Vagina (tissue), 2 donors: Measurements from ENCODE around the gene ST6GAL1.
"Not testable (repeated sequence)": the region's sequence is repeated elsewhere in the genome, so short reads cannot be mapped to it uniquely, and the experiment has no call there.

Source experiments
- POLR2A ChIP-seq, 2 donors: fragments of 450-650 bp; IDR thresholded peaks; one replicate each; pipeline ENCODE4 v1.6.1; 2017; ENCODE audit warnings: antibody characterized with exemption in 2 of 2, mild to moderate bottlenecking in 2 of 2, moderate library complexity in 2 of 2
- TF ChIP-seq, protein P1 (sequence below), 3 experiments: fragments of 450-650 bp in 2 of 3; fragments of 200-600 bp in 1 of 3; sonication (generic) in 1 of 3; IDR thresholded peaks; one replicate each; pipeline ENCODE4 v1.5.1; 2017 to 2019; ENCODE audit warnings: antibody characterized with exemption in 3 of 3, mild to moderate bottlenecking in 2 of 3, moderate library complexity in 2 of 3

DNA sequence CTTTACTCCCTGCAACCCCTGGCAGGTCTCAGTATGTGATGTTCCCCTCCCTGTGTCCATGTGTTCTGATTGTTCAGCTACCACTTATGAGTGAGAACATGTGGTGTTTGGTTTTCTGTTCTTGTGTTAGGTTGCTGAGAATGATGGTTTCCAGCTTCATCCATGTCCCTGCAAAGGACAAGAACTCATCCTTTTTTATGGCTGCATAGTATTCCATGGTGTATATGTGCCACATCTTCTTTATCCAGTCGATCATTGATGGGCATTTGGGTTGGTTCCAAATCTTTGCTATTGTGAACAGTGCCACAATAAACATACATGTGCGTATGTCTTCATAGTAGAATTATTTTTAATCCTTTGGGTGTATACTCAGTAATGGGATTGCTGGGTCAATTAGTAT lies 26.6 kb upstream of the ST6GAL1 start:
- not testable (repeated sequence) for TF ChIP-seq POLR2A (IDR thresholded peaks at IDR 0.05)
- TF ChIP-seq, protein P1, sequence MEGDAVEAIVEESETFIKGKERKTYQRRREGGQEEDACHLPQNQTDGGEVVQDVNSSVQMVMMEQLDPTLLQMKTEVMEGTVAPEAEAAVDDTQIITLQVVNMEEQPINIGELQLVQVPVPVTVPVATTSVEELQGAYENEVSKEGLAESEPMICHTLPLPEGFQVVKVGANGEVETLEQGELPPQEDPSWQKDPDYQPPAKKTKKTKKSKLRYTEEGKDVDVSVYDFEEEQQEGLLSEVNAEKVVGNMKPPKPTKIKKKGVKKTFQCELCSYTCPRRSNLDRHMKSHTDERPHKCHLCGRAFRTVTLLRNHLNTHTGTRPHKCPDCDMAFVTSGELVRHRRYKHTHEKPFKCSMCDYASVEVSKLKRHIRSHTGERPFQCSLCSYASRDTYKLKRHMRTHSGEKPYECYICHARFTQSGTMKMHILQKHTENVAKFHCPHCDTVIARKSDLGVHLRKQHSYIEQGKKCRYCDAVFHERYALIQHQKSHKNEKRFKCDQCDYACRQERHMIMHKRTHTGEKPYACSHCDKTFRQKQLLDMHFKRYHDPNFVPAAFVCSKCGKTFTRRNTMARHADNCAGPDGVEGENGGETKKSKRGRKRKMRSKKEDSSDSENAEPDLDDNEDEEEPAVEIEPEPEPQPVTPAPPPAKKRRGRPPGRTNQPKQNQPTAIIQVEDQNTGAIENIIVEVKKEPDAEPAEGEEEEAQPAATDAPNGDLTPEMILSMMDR (IDR thresholded peaks at IDR 0.05) = not testable (repeated sequence)
